Right lobe of liver (tissue), 4 donors: Measurements from ENCODE around the gene GPRC5C.

ENCODE experiments used
- POLR2A ChIP-seq: fragments of 450-650 bp; IDR thresholded peaks from one replicate; pipeline ENCODE4 v1.6.1; 2017; ENCODE audit warnings: antibody characterized with exemption, mild to moderate bottlenecking
- TF ChIP-seq, protein P1 (sequence below), 4 donors: fragments of 200-600 bp in 3 of 4; fragments of 450-650 bp in 1 of 4; IDR thresholded peaks; one replicate each; pipeline versions ENCODE4 v1.5.1 to v1.8.0; 2016 to 2022; ENCODE audit warnings: antibody characterized with exemption in 4 of 4, mild to moderate bottlenecking in 2 of 4
- donor health status: DM: no; HTN: no; CAD: no.
- donor health status: DM: no; HTN: no; CAD: no.
- donor health status: DM: no; HTN: yes; CAD: no.

GRCh38 chr17:74455025-74455545, 23.2 kb downstream of the GPRC5C start:
- TF ChIP-seq, protein P1, sequence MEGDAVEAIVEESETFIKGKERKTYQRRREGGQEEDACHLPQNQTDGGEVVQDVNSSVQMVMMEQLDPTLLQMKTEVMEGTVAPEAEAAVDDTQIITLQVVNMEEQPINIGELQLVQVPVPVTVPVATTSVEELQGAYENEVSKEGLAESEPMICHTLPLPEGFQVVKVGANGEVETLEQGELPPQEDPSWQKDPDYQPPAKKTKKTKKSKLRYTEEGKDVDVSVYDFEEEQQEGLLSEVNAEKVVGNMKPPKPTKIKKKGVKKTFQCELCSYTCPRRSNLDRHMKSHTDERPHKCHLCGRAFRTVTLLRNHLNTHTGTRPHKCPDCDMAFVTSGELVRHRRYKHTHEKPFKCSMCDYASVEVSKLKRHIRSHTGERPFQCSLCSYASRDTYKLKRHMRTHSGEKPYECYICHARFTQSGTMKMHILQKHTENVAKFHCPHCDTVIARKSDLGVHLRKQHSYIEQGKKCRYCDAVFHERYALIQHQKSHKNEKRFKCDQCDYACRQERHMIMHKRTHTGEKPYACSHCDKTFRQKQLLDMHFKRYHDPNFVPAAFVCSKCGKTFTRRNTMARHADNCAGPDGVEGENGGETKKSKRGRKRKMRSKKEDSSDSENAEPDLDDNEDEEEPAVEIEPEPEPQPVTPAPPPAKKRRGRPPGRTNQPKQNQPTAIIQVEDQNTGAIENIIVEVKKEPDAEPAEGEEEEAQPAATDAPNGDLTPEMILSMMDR (IDR thresholded peaks at IDR 0.05) = no peak
- TF ChIP-seq POLR2A = no peak
